ENCODE data around the gene GLYATL3. TPM values are rescaled to one million over a fixed set of nuclear protein-coding genes. Genes with fewer than 3 reads are reported as not detected.

The GLYATL3 gene
- total RNA-seq, 1 donor from 2014 or later = 0.26 TPM

DNA sequence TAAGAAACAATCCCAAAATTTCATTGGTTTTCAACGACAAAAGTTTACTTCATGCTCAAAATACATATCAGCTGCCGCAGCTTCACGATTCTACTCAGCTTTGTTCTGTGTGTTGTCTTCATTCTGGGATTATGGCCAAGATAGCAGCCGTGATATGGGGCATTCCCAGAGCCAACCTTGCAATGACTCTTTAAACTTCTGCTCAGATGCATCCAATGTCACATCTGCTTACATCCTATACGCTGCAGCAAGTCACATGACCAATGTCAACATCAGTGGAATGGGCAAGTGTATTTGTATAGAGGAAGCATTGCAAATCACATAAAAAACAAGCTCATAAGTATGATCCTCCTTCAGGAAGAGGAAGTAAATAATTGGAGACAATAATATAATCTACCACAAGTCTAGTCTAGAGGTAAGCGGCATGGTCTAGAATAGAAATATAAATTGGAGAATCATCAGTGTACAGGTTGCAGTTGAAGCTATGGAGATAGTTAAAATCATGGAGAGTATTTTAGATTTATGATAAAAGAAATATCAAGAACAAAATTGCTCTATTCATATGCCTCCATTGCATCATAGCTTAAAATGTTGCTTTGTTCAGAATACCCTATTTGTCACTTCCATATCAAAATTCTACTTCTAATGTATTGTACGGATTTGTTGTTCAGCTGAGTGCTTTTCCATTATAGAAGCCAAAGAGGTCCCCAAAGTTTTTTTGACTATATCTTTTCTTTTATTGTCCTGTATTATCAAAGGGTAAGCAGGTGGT, 43.5 kb downstream of the GLYATL3 start:
- FAIRE-seq (no peak), DNase-seq (ENCODE audit: low read depth) (no peak)
- H3K27me3 ChIP-seq (ENCODE audit: control insufficient read depth, insufficient read depth, low read length) = no peaks in the 10 kb centered on the region
- H3K4me3 ChIP-seq (ENCODE audit: low read depth, low read length) = no peak overlapping the region
- TF ChIP-seq, protein P1, sequence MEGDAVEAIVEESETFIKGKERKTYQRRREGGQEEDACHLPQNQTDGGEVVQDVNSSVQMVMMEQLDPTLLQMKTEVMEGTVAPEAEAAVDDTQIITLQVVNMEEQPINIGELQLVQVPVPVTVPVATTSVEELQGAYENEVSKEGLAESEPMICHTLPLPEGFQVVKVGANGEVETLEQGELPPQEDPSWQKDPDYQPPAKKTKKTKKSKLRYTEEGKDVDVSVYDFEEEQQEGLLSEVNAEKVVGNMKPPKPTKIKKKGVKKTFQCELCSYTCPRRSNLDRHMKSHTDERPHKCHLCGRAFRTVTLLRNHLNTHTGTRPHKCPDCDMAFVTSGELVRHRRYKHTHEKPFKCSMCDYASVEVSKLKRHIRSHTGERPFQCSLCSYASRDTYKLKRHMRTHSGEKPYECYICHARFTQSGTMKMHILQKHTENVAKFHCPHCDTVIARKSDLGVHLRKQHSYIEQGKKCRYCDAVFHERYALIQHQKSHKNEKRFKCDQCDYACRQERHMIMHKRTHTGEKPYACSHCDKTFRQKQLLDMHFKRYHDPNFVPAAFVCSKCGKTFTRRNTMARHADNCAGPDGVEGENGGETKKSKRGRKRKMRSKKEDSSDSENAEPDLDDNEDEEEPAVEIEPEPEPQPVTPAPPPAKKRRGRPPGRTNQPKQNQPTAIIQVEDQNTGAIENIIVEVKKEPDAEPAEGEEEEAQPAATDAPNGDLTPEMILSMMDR (IDR thresholded peaks at IDR 0.05; ENCODE audit: insufficient read depth, low read length, severe bottlenecking) = no peak
- no peaks in the 10 kb centered on the region for H3K36me3 ChIP-seq (ENCODE audit: control insufficient read depth, insufficient read depth, low read length)

DNA sequence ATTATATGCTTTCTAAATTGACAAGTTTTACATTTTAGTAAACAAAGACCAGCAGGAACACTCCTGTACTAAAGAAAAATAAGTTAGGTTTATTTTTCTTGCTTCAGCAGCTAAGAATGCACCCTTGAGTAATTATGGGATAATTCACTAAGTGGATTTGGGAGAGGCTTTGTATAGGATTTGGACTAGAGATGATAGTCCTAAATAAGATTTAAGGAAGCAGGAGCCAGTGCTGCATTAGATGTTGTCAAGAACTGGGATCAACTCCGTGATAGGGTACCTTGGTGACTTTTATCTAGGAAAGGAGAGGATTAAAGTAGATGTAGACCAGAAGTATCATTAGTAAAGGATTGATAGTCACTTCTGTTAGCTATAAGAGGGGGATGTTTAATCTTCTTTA, 46.6 kb downstream of the GLYATL3 start:
- FAIRE-seq (no peak), DNase-seq (ENCODE audit: low read depth) (no peak)
- TF ChIP-seq, protein P1 (IDR thresholded peaks at IDR 0.05; ENCODE audit: insufficient read depth, low read length, severe bottlenecking) = no peak
- no peak overlapping the region for H3K4me3 ChIP-seq (ENCODE audit: low read depth, low read length)
- H3K27me3 ChIP-seq (ENCODE audit: control insufficient read depth, insufficient read depth, low read length) = no peaks in the 10 kb centered on the region
- H3K36me3 ChIP-seq (ENCODE audit: control insufficient read depth, insufficient read depth, low read length) = no peaks in the 10 kb centered on the region

DNA sequence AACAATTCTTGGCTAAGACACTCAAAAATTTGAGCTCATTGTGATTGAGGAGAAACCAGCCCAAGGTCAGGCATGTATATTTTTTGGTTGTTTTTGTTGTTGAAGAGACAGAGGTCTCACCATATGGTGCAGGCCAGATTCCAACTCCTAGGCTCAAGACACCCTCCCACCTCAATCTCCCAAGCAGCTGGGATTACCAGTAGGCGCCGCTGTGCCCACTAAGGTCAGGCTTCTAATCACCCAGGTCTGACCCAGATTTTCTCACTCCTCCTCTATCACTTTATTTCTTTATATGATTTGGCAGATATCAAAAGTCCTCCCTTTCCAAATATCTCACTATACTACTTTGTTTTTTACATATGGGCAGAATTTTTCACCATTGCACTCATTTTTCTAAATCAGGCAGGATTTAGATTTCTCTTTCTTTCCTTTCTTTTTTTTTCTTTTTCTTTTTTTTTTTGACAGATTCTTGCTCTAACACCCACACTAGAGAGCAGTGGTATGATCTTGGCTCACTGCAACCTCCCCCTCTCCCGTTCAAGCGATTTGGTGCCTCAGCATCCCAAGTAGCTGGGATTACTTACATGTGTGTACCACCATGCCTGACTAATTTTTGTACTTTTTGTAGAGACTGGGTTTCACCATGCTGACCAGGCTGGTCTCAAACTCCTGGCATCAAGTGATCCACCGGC, 49.0 kb downstream of the GLYATL3 start:
- Histone ChIP-seq H3K36me3 (ENCODE audit: control insufficient read depth, insufficient read depth, low read length) (no peaks in the 10 kb centered on the region), H3K4me3 (ENCODE audit: low read depth, low read length) (no peak overlapping the region), H3K27me3 (ENCODE audit: control insufficient read depth, insufficient read depth, low read length) (no peaks in the 10 kb centered on the region)
- DNase-seq (ENCODE audit: low read depth) (no peak), FAIRE-seq (no peak)
- TF ChIP-seq, protein P1 (IDR thresholded peaks at IDR 0.05; ENCODE audit: insufficient read depth, low read length, severe bottlenecking) = peak; percentile 3

DNA sequence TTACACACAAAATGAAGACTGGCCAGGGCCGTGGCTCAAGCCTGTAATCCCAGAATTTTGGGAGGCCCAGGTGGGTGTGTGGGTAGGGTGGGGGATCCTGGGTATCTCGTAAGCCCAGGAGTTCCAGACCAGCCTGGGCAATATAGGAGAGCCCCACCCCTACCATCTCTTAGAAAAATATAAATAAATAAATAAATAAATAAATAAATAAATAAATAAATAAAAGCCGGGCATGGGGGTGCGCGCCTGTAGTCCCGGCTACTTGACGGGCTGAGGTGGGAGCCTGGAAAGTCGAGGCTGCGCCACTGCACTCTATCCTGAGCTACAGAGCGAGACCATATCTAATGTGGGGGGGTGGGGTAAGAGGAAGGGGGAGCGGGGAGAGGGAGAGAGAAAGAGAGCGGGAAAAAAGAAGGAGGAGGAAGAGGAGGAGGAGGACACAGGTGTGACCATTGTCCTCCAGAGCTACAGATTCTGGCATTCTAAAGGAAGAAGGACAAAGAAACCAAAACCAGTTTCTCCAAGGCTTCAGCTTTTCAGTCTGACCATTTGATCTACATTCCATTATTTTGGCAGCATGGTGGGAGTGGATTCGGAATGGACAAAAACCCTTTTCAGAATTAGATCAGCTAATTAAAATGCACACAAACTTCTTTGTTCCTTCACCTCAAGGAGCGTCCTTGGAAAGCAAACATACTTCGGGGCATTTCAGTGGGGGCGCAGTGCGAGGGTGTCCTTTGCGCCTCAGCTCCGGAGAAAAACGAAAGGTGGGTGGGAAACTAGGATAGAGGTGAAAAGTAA, 50.2 kb downstream of the GLYATL3 start:
- Histone ChIP-seq H3K4me3 (ENCODE audit: low read depth, low read length) (peak overlapping the region; percentile 86), H3K36me3 (ENCODE audit: control insufficient read depth, insufficient read depth, low read length) (no peaks in the 10 kb centered on the region), H3K27me3 (ENCODE audit: control insufficient read depth, insufficient read depth, low read length) (no peaks in the 10 kb centered on the region)
- TF ChIP-seq, protein P1 (IDR thresholded peaks at IDR 0.05; ENCODE audit: insufficient read depth, low read length, severe bottlenecking) = no peak
- DNase-seq (ENCODE audit: low read depth) (no peak), FAIRE-seq (no peak)

DNA sequence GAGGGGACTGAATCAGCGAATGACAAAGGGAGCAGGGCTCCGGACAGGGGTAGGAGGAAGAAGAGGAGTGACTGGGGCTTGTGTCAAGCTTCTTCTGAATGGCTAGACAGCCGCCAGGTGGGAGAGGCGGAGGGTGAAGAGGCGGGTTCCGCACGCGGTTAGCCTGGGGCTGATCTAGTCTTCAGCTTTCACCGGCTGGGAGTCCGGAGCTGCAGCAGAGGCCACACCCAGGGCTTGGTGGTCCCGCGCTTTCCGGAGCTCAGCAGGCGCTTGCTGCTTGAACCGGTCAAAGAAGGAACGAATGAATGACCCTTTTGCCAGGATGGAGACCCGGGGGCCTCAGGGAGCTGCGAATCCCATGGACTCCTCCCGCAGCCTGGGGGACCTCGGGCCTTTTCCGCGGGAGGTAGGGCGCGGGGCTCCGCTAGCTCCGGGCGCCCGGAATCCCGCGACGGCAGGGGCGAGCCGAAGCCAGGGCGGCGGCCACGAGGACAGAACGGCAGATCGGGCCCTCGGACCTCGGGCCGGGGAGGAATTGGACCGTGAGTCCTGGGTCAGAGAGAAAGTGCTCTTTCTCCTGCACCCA, 50.9 kb downstream of the GLYATL3 start, which contains the start of gene C6orf141:
C6orf141 (plus strand) TSS at position 177 of the 586 bp plus-strand sequence; CDS start at position 302, 125 bp downstream.
- FAIRE-seq = no peak
- H3K36me3 ChIP-seq (ENCODE audit: control insufficient read depth, insufficient read depth, low read length) = no peaks in the 10 kb centered on the region
- peak; percentile 75 for DNase-seq (ENCODE audit: low read depth)
- peak within 1 kb of the TSS; percentile 86 for H3K4me3 ChIP-seq (ENCODE audit: low read depth, low read length)
- TF ChIP-seq, protein P1 (IDR thresholded peaks at IDR 0.05; ENCODE audit: insufficient read depth, low read length, severe bottlenecking) = no peak
- no peaks in the 10 kb centered on the region for H3K27me3 ChIP-seq (ENCODE audit: control insufficient read depth, insufficient read depth, low read length)

All from bronchial epithelial cell (primary cell).